ENCODE results near the gene MYCBP. TPM values are rescaled to one million over a fixed set of nuclear protein-coding genes. Genes with fewer than 3 reads are reported as not detected.

The MYCBP gene
- total and polyA plus RNA-seq, 2 of the 13 experiments (the other 11 are each of a cell fraction or from before 2014, with no cell fraction given), result 11.4 to 30.4 TPM

GRCh38 chr1:38859561-38860453 lies 13.3 kb downstream of the MYCBP start, which contains the start of gene RRAGC (continued):
- TF ChIP-seq ZNF383 (CRISPR knock-in tag; IDR thresholded peaks at IDR 0.05; ENCODE audit: borderline replicate concordance), result no peak
- TF ChIP-seq ESRRA (CRISPR knock-in tag; IDR thresholded peaks at IDR 0.05; ENCODE audit: low read depth), result no peak
- TF ChIP-seq ZBTB42 (CRISPR knock-in tag; IDR thresholded peaks at IDR 0.05), result no peak
- TF ChIP-seq, protein P1, sequence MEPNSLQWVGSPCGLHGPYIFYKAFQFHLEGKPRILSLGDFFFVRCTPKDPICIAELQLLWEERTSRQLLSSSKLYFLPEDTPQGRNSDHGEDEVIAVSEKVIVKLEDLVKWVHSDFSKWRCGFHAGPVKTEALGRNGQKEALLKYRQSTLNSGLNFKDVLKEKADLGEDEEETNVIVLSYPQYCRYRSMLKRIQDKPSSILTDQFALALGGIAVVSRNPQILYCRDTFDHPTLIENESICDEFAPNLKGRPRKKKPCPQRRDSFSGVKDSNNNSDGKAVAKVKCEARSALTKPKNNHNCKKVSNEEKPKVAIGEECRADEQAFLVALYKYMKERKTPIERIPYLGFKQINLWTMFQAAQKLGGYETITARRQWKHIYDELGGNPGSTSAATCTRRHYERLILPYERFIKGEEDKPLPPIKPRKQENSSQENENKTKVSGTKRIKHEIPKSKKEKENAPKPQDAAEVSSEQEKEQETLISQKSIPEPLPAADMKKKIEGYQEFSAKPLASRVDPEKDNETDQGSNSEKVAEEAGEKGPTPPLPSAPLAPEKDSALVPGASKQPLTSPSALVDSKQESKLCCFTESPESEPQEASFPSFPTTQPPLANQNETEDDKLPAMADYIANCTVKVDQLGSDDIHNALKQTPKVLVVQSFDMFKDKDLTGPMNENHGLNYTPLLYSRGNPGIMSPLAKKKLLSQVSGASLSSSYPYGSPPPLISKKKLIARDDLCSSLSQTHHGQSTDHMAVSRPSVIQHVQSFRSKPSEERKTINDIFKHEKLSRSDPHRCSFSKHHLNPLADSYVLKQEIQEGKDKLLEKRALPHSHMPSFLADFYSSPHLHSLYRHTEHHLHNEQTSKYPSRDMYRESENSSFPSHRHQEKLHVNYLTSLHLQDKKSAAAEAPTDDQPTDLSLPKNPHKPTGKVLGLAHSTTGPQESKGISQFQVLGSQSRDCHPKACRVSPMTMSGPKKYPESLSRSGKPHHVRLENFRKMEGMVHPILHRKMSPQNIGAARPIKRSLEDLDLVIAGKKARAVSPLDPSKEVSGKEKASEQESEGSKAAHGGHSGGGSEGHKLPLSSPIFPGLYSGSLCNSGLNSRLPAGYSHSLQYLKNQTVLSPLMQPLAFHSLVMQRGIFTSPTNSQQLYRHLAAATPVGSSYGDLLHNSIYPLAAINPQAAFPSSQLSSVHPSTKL (CRISPR knock-in tag; IDR thresholded peaks at IDR 0.05), result peak; percentile 49; the same call in 1 of the 2 replicates
- TF ChIP-seq ZNF770 (CRISPR knock-in tag; IDR thresholded peaks at IDR 0.05), result no peak
- no peak for TF ChIP-seq ZNF878 (CRISPR knock-in tag; IDR thresholded peaks at IDR 0.05)
- no peak for TF ChIP-seq GRHL1 (CRISPR knock-in tag; conservative IDR thresholded peaks at IDR 0.05)
- TF ChIP-seq ZNF510 (CRISPR knock-in tag; IDR thresholded peaks at IDR 0.05; ENCODE audit: low read depth), result no peak
- peak; percentile 59; the same call in 1 of the 2 replicates for TF ChIP-seq MED1 (CRISPR knock-in tag; IDR thresholded peaks at IDR 0.05)
- TF ChIP-seq, protein P2, sequence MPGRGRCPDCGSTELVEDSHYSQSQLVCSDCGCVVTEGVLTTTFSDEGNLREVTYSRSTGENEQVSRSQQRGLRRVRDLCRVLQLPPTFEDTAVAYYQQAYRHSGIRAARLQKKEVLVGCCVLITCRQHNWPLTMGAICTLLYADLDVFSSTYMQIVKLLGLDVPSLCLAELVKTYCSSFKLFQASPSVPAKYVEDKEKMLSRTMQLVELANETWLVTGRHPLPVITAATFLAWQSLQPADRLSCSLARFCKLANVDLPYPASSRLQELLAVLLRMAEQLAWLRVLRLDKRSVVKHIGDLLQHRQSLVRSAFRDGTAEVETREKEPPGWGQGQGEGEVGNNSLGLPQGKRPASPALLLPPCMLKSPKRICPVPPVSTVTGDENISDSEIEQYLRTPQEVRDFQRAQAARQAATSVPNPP (CRISPR knock-in tag; IDR thresholded peaks at IDR 0.05), result 0 out of 2 replicates have a peak, but pooled peaks have one; percentile 53
- TF ChIP-seq ERF (CRISPR knock-in tag; IDR thresholded peaks at IDR 0.05), result peak; percentile 41
- TF ChIP-seq NFE2 (CRISPR knock-in tag; IDR thresholded peaks at IDR 0.05), result no peak
- TF ChIP-seq ARHGAP35 (CRISPR knock-in tag; IDR thresholded peaks at IDR 0.05; ENCODE audit: borderline replicate concordance), result no peak
- peak; percentile 60; the same call in 1 of the 2 replicates for TF ChIP-seq DMAP1 (CRISPR knock-in tag; IDR thresholded peaks at IDR 0.05)
- no peak for TF ChIP-seq ZKSCAN8 (CRISPR knock-in tag; IDR thresholded peaks at IDR 0.05; ENCODE audit: borderline replicate concordance)
- no peak for TF ChIP-seq ZNF883 (CRISPR knock-in tag; IDR thresholded peaks at IDR 0.05; ENCODE audit: not compliant biosample characterization)

Data from HepG2 (cell line).